ENCODE measurements around the gene HSPG2.
"Not testable (repeated sequence)": the region's sequence is repeated elsewhere in the genome, so short reads cannot be mapped to it uniquely, and the experiment has no call there.

The HSPG2 gene

GRCh38 chr1:21816602-21817302 is 120.4 kb downstream of the HSPG2 start:
- DNase-seq (ENCODE audit: low read depth, low spot score): no peak
- H3K27ac ChIP-seq: no peak overlapping the region

DNA sequence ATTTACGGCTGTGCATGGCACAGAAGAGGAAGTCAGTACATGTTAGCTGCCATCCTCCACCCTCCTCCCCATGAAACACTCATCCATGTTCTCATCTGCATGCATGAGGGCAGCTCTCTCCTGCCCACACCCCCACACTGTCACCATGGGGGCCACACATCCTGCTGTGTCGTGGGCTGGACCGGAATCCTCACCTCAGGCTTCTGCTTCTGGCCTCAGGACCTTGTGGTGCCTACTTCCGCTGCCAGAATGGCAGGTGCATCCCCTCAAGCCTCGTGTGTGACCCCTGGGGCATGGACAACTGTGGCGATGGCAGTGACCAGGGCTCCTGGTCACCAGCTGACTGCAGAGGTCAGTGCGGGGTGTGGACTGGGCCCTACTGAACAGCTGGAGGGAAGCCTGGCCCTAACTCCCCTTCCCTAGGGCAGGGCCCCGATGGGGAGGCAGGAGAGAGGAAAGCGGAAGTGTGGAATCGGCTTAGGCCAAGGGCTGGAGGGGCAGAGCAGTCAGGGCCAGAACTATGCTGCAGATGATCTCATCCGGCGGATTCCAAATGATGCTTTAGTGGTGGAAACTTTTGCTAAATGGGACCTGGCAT is 121.3 kb downstream of the HSPG2 start:
- no peak for DNase-seq (ENCODE audit: low read depth, low spot score)
- no peak overlapping the region for H3K27ac ChIP-seq

DNA sequence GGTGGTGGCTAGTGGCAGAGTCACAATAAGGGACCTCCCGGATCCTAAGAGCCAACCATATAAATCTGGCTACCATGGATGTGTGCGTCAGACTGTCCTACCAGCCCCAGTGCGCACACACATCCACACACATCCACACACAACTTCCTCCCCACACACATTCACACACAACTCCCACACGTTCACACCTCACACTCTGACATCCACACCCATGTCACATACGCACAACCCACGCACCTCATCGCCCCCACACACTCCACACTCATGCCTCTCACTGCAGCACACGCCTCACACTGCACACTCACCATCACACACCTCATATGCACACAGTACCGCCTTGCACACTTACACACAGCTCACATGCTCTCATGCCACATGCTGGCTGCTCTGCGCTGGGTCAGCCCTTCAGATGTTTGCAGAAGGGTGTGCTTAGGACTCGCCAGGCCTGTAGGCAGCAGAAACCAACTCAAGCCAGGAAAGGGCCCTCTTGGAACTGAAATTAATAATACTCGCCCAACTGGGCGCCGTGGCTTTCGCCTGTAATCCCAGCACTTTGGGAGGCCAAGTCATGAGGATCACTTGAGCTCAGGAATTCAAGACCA is 122.0 kb downstream of the HSPG2 start:
- no peak overlapping the region for H3K27ac ChIP-seq
- DNase-seq (ENCODE audit: low read depth, low spot score): no peak

GRCh38 chr1:21814241-21814918 is 122.7 kb downstream of the HSPG2 start:
- DNase-seq (ENCODE audit: low read depth, low spot score): no peak
- no peak overlapping the region for H3K27ac ChIP-seq

GRCh38 chr1:21813542-21813941 is 123.6 kb downstream of the HSPG2 start:
- no peak overlapping the region for H3K27ac ChIP-seq
- DNase-seq (ENCODE audit: low read depth, low spot score): no peak

GRCh38 chr1:21811875-21812305 is 125.2 kb downstream of the HSPG2 start, which contains the start of gene LDLRAD2:
Gene LDLRAD2 (plus strand): TSS chr1:21812265. CDS start chr1:21812452, 187 bp downstream.
- no peak for DNase-seq (ENCODE audit: low read depth, low spot score)

GRCh38 chr1:21804536-21804935 is 132.6 kb downstream of the HSPG2 start:
- H3K27ac ChIP-seq: no peak overlapping the region
- DNase-seq (ENCODE audit: low read depth, low spot score): no peak

More at GRCh38 chr1:21811875-21812305, 125.2 kb downstream of the HSPG2 start, which contains the start of gene LDLRAD2:
- no peak within 1 kb of the TSS for H3K27ac ChIP-seq

DNA sequence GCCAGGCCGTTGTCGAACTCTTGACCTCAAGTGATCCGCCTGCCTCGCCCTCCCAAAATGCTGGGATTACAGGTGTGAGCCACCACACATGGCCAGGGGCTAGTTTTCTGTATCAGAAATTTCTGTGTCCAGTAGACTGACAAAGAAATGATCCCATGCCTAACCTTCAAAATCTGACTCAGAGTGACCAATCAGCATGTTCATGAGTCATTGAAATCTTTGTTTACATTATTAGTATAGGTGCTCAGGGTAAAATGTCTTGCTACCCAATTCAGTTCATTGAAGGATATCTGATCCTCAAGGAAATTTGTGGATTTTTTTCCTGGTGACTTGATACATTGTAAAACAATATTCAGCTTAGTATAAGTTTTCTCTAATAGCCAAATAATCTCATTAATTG is 136.0 kb downstream of the HSPG2 start:
- DNase-seq (ENCODE audit: low read depth, low spot score): no peak
- H3K27ac ChIP-seq: peak overlapping the region; percentile 7

GRCh38 chr1:21799730-21800129 is 137.4 kb downstream of the HSPG2 start:
- no peak for DNase-seq (ENCODE audit: low read depth, low spot score)
- H3K27ac ChIP-seq: no peak overlapping the region

DNA sequence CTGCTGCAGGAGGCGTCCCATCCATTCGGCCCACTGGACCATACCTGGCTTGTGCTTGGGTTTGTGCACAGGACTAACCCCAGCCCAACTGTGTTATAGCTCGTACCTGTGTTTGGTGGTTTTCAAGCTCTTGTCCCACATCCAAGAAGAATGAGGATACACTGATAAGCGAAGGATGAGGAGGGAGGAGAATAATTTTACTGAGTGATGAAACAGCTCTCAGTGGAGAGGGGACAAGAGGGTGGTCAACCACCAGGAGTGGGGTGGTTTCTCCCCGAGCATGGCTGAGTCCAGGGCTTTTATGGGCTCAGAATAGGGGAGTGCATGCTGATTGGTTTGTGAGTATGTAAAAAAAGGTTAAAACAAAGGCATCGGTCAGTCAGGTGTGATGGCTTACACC is 142.0 kb downstream of the HSPG2 start:
- no peak overlapping the region for H3K27ac ChIP-seq
- DNase-seq (ENCODE audit: low read depth, low spot score): no peak

GRCh38 chr1:21794656-21795055 is 142.5 kb downstream of the HSPG2 start:
- H3K27ac ChIP-seq: no peak overlapping the region
- DNase-seq (ENCODE audit: low read depth, low spot score): no peak

- no peak overlapping the region for H3K27ac ChIP-seq
- no peak for DNase-seq (ENCODE audit: low read depth, low spot score)
These were observed 144.0 kb downstream of the HSPG2 start for GRCh38 chr1:21793104-21793503.

- no peak for DNase-seq (ENCODE audit: low read depth, low spot score)
- H3K27ac ChIP-seq: peak overlapping the region; percentile 95
These were observed 150.5 kb downstream of the HSPG2 start for GRCh38 chr1:21786640-21787039.

DNA sequence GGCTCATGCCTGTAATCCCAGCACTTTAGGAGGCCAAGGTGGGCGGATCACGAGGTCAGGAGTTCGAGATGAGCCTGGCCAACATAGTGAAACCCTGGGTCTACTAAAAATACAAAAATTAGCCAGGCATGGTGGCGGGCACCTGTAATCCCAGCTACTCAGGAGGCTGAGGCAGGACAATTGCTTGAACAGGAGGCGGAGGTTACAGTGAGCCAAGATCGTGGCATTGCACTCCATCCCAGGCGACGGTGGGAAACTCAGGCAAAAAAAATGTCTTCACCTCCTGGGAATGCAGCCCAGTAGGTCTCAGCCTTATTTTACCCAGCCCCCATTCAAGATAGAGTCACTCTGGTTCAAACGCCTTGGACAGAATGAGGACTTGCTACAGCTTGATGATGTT is 151.3 kb downstream of the HSPG2 start:
- not testable (repeated sequence) for H3K27ac ChIP-seq; DNase-seq (ENCODE audit: low read depth, low spot score)

DNA sequence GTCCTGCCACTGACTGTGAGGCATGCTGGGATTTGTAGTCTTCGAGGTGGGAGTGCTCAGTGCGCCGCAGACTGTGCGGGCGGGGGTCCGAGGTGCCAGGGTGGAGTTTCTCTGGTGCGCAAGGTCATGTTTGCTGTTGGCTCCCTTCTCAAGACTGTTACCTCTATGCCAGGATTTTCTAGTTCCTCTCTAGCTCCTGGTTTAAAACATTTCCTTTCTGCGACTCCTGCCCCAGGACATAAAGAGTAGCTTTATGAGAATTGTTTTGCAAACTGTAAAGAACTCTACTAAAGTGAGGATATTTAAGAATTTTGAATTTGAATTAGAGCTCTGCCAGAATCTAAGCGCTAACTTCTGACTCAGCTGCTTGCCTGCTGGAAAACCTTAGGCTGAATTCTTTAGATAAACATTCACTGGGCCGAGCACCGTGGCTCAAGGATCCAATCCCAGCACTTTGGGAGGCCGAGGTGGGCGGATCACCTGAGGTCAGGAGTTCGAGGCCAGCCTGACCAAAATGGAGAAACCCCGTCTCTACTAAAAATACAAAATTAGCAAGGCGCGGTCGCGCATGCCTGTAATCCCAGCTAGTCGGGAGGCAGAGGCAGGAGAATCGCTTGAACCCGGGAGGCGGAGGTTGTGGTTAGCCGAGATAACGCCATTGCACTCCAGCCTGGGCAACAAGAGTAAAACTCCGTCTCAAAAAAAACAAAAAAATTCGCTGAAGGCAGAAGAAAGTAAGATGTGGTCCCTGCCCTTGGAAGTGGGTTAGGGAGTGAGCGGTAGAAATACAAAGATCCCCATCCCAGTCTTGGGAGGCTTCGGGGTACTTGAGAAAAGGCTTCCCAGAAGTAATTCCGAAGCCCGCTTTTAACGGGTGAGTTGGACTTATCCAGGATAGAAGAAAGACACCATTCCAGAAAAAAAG is 153.2 kb downstream of the HSPG2 start:
- H3K27ac ChIP-seq: peak overlapping the region; percentile 100
- no peak for DNase-seq (ENCODE audit: low read depth, low spot score)

DNA sequence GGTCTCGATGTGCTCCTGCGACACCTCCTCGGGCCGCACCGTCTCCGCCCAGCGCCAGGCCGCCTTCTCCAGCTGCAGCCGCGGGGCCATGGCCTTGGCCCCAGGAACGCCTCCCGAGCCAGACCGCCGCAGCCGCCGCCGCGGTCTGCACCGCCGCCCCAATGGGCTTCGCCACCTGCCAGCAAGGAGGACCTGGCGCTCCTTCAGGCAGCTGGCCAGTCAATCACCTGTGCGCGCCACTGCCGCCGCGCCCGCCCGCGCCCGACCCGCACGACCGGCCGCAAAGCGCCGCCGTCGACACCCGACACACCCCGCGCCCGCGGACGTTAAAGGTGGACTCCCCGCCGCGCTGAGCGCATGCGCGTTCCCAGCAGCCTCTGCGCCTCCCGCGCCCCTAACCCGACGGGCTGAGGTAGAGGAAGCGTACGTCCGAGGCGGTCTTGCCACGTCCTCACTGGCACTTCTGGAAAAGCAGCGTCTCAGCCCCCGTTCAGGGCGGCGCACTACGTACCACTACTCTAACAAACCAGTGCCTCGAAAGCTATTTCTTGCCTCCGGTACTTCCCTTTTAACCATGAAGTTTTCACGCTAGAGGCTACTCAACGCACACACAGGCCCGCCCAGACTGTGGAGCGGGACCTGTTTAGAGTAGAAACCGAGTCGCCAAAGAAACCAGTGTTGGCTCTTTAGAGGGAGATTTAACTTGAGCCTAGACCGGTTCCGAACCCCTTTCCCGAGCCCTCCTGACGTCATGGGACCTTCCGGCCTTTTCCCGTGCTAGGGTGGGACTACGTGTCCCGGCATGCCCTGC is 154.0 kb downstream of the HSPG2 start, which contains the start of gene USP48:
Gene USP48 (minus strand): TSS at position 282 of the 811 bp plus-strand sequence. CDS start 192 bp downstream, at position 90.
- H3K27ac ChIP-seq: peak within 1 kb of the TSS; percentile 100
- DNase-seq (ENCODE audit: low read depth, low spot score): peak; percentile 78

DNA sequence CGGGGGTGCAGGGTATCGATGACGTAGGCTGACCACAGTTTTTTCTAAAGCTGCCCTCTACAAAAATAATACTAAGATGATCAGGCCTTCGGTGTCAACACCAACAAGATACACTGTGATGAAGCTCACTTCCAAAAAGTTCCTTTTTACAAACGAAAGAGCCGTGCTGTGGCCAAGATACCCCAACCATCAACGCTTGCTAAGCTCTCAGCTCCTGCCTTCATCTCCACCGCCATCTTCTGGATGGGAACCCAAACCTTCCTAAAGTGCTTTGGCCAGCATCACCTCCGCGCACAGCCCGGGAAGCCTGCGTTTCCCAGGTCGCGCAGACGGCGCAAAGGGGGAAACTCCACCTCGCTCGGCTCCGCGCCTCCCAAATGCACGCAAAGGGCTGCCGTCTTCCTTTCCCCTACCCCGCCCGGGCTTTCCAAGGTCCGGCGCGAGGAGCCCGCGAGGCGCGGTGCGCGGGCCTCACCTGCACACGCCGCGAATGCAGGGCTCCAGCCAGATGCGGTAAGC is 154.7 kb downstream of the HSPG2 start:
- peak overlapping the region; percentile 100 for H3K27ac ChIP-seq
- DNase-seq (ENCODE audit: low read depth, low spot score): no peak

DNA sequence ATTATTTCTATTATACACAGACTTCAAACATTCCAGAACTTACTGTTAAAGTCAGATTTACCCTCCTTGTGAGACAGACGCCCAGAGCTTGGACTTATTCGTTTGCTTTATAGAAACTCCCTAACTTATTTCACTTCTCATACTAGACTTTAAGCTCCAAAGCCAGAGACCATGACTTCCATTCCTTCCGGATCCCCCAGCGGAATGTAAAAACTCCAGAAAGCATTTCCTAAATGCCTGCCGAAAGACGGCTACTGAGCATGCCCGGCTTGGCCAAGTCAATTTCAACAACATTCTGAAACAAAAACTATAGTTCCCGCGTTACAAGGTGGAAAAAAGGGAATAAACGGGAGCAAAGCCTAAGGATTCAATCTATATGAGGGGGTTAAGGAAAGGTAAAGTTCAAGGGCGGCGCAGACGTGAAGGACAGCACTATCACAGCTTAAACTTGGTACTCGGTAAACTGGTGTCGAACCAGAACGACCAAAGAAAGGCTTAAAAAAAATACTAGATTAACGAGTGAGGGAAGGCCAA is 155.2 kb downstream of the HSPG2 start:
- peak overlapping the region; percentile 100 for H3K27ac ChIP-seq
- no peak for DNase-seq (ENCODE audit: low read depth, low spot score)

Data from epithelial cell of prostate (primary cell).